Measurements from ENCODE around the gene PJA1. TPM values are rescaled to one million over a fixed set of nuclear protein-coding genes. Genes with fewer than 3 reads are reported as not detected.

PJA1 gene
- total RNA-seq, result 10 to 100 TPM; 32.0 to 32.6 TPM
- 56.6 TPM for polyA plus RNA-seq (2013, experiment 1 of 2)
- polyA plus RNA-seq (2013, experiment 2 of 2), result 53.0 TPM
- long read RNA-seq, experiment 1, transcript PJA1-203 (1 exons, 2,692 nt), result major isoform, 10 of 16 reads
- long read RNA-seq, experiment 1, partial matches to known transcripts, result 0 of 16 reads
- long read RNA-seq, experiment 1, other reads (novel, unspliced or antisense), result 0 of 16 reads
- long read RNA-seq, experiment 2, transcript PJA1-203 (1 exons, 2,692 nt), result minor isoform, 9 of 116 reads
- long read RNA-seq, experiment 2, transcript PJA1-206 (2 exons, 887 nt), result minor isoform, 17 of 116 reads
- long read RNA-seq, experiment 2, transcript PJA1-201 (2 exons, 2,755 nt), result minor isoform, 24 of 116 reads
- long read RNA-seq, experiment 2, transcript PJA1-202 (2 exons, 2,672 nt), result major isoform, 61 of 116 reads
- long read RNA-seq, experiment 2, partial matches to known transcripts, result 0 of 116 reads
- long read RNA-seq, experiment 2, other reads (novel, unspliced or antisense), result 0 of 116 reads
- long read RNA-seq, experiment 3, transcript PJA1-206 (2 exons, 887 nt), result minor isoform, 41 of 358 reads
- long read RNA-seq, experiment 3, transcript PJA1-203 (1 exons, 2,692 nt), result minor isoform, 11 of 358 reads
- long read RNA-seq, experiment 3, transcript PJA1-202 (2 exons, 2,672 nt), result major isoform, 212 of 358 reads
- long read RNA-seq, experiment 3, transcript PJA1-201 (2 exons, 2,755 nt), result minor isoform, 66 of 358 reads
- long read RNA-seq, experiment 3, partial matches to known transcripts, result 0 of 358 reads
- long read RNA-seq, experiment 3, other reads (novel, unspliced or antisense), result 22 of 358 reads
- long read RNA-seq, experiment 4, transcript PJA1-202 (2 exons, 2,672 nt), result major isoform, 11 of 17 reads
- long read RNA-seq, experiment 4, partial matches to known transcripts, result 0 of 17 reads
- long read RNA-seq, experiment 4, other reads (novel, unspliced or antisense), result 2 of 17 reads

GRCh38 chrX:69165087-69165651 is at the start of gene PJA1:
PJA1 (minus strand) TSS chrX:69165453; CDS start chrX:69163073, 2,380 bp downstream.
- peak; percentile 86 for DNase-seq
- peak within 1 kb of the TSS; percentile 38 for H3K27ac ChIP-seq (ENCODE audit: low read depth, low read length)
- no peaks in the 10 kb centered on the region for H3K27me3 ChIP-seq (ENCODE audit: control insufficient read depth, insufficient read depth, low read length, poor library complexity, severe bottlenecking)
- WGBS, 2 experiments (ENCODE audit: insufficient coverage in 1 of 2, insufficient read length in 1 of 2), result 0% methylated on average over 45 of the region's 48 CpGs; no CpG with 5 or more reads in 1 of the 2 experiments
- Mint-ChIP-seq H3K27ac (peak within 1 kb of the TSS; percentile 26), H3K9me3 (peaks cover 57% of the 10 kb centered on the region), H3K36me3 (ENCODE audit: low read depth) (peaks cover 22% of the 10 kb centered on the region), H3K27me3 (ENCODE audit: insufficient read depth) (no peaks in the 10 kb centered on the region), H3K4me3 (peak within 1 kb of the TSS; percentile 76), H3K4me1 (no peaks in the 10 kb centered on the region)
- no peak for TF ChIP-seq CTCF (conservative IDR thresholded peaks at IDR 0.05)
- no peaks in the 10 kb centered on the region for H3K4me1 ChIP-seq (ENCODE audit: control insufficient read depth, insufficient read depth, low read length)
- peak within 1 kb of the TSS; percentile 55 for H3K9ac ChIP-seq (ENCODE audit: extremely low read depth, low read length, poor library complexity, severe bottlenecking)
- no peaks in the 10 kb centered on the region for H3K36me3 ChIP-seq (ENCODE audit: control insufficient read depth, insufficient read depth, low read length)
- H3K9me3 ChIP-seq (ENCODE audit: control insufficient read depth, low read length), result no peaks in the 10 kb centered on the region
- peak within 1 kb of the TSS; percentile 82 for H3K4me3 ChIP-seq (ENCODE audit: low read length)

- no peak for TF ChIP-seq CTCF (conservative IDR thresholded peaks at IDR 0.05)
- H3K9ac ChIP-seq (ENCODE audit: extremely low read depth, low read length, poor library complexity, severe bottlenecking), result no peak overlapping the region
- no peaks in the 10 kb centered on the region for H3K36me3 ChIP-seq (ENCODE audit: control insufficient read depth, insufficient read depth, low read length)
- H3K4me3 ChIP-seq (ENCODE audit: low read length), result no peak overlapping the region
- H3K27ac ChIP-seq (ENCODE audit: low read depth, low read length), result no peak overlapping the region
- no peaks in the 10 kb centered on the region for H3K27me3 Mint-ChIP-seq (ENCODE audit: insufficient read depth)
- no peaks in the 10 kb centered on the region for H3K4me1 ChIP-seq (ENCODE audit: control insufficient read depth, insufficient read depth, low read length)
- 94 to 100% methylated on average over 1 to 5 of the region's 5 CpGs for WGBS, 2 experiments (ENCODE audit: insufficient coverage in 1 of 2, insufficient read length in 1 of 2)
- H3K4me1 Mint-ChIP-seq, result no peaks in the 10 kb centered on the region
- no peak overlapping the region for H3K4me3 Mint-ChIP-seq
- H3K27me3 ChIP-seq (ENCODE audit: control insufficient read depth, insufficient read depth, low read length, poor library complexity, severe bottlenecking), result no peaks in the 10 kb centered on the region
- no peak overlapping the region for H3K27ac Mint-ChIP-seq
- no peaks in the 10 kb centered on the region for H3K36me3 Mint-ChIP-seq (ENCODE audit: low read depth)
- no peaks in the 10 kb centered on the region for H3K9me3 ChIP-seq (ENCODE audit: control insufficient read depth, low read length)
- no peak for DNase-seq
- H3K9me3 Mint-ChIP-seq, result peaks cover 67% of the 10 kb centered on the region
These were observed 49.2 kb upstream of the PJA1 start for GRCh38 chrX:69214463-69214862.

GRCh38 chrX:69211701-69212100 is 46.4 kb upstream of the PJA1 start:
- H3K9ac ChIP-seq (ENCODE audit: extremely low read depth, low read length, poor library complexity, severe bottlenecking), result no peak overlapping the region
- no peaks in the 10 kb centered on the region for H3K27me3 ChIP-seq (ENCODE audit: control insufficient read depth, insufficient read depth, low read length, poor library complexity, severe bottlenecking)
- Mint-ChIP-seq H3K36me3 (ENCODE audit: low read depth) (no peaks in the 10 kb centered on the region), H3K27me3 (ENCODE audit: insufficient read depth) (peaks cover 4% of the 10 kb centered on the region), H3K4me1 (no peaks in the 10 kb centered on the region), H3K4me3 (no peak overlapping the region), H3K9me3 (peaks cover 73% of the 10 kb centered on the region), H3K27ac (no peak overlapping the region)
- H3K27ac ChIP-seq (ENCODE audit: low read depth, low read length), result no peak overlapping the region
- WGBS, 2 experiments (ENCODE audit: insufficient coverage in 1 of 2, insufficient read length in 1 of 2), result 85% methylated on average over 2 of the region's 2 CpGs; no CpG with 5 or more reads in 1 of the 2 experiments
- no peaks in the 10 kb centered on the region for H3K9me3 ChIP-seq (ENCODE audit: control insufficient read depth, low read length)
- no peaks in the 10 kb centered on the region for H3K36me3 ChIP-seq (ENCODE audit: control insufficient read depth, insufficient read depth, low read length)
- DNase-seq, result no peak
- no peaks in the 10 kb centered on the region for H3K4me1 ChIP-seq (ENCODE audit: control insufficient read depth, insufficient read depth, low read length)
- no peak for TF ChIP-seq CTCF (conservative IDR thresholded peaks at IDR 0.05)
- H3K4me3 ChIP-seq (ENCODE audit: low read length), result no peak overlapping the region

Data from endodermal cell (in vitro differentiated cells).